PC-3 (cell line): ENCODE measurements around the gene KIF17. TPM values are rescaled to one million over a fixed set of nuclear protein-coding genes. Genes with fewer than 3 reads are reported as not detected.

Source experiments
- ATAC-seq: fragments of 200-7000 bp; cut with Tn5 transposase; 2 replicates; pipeline ENCODE4 v1.9.1; 2020; ENCODE audit warnings: mild to moderate bottlenecking, moderate library complexity
- BruUV-seq: library from RNA; stranded (reverse); fragments of 400-500 nt; replicated peaks from 2 replicates; lab custom pipeline; 2021; lab: Mats Ljungman, UMichigan
- CTCF ChIA-PET: fragments of 300-600 bp; sonication (Branson Sonifier 250); formaldehyde crosslinking; loops from one replicate; lab custom pipeline; 2022; ENCODE audit warnings: antibody characterized with exemption; lab: Charles Lee
- POLR2A ChIA-PET: fragments of 300-600 bp; sonication (Branson Sonifier 250); formaldehyde crosslinking; loops from one replicate; lab custom pipeline; 2022; ENCODE audit warnings: antibody characterized with exemption; ENCODE audit not compliant: unreplicated experiment; lab: Charles Lee
- DNase-seq: peaks from one replicate; pipeline ENCODE4 v3.0.0-alpha.2; 2015
- H2AFZ ChIP-seq: fragments of 300-600 bp; sonication (generic); 2 replicates; pipeline ENCODE4 v1.6.0; 2016; ENCODE audit warnings: antibody characterized with exemption, low read length
- H3F3A ChIP-seq: fragments of 300-600 bp; sonication (generic); one replicate; pipeline ENCODE4 v1.6.0; 2017; ENCODE audit warnings: antibody characterized with exemption, low read length, control low read depth, mild to moderate bottlenecking; ENCODE audit not compliant: unreplicated experiment
- H3K27ac ChIP-seq: fragments of 300-600 bp; sonication (generic); 2 replicates; pipeline ENCODE4 v1.5.1; 2016; ENCODE audit warnings: mild to moderate bottlenecking, low read length
- H3K27me3 ChIP-seq: fragments of 300-600 bp; sonication (generic); 2 replicates; pipeline ENCODE4 v1.6.1; 2016; ENCODE audit warnings: low read length, mixed read lengths
- H3K36me3 ChIP-seq: fragments of 300-600 bp; sonication (generic); 2 replicates; pipeline ENCODE4 v1.6.1; 2016; ENCODE audit warnings: low read depth, mixed run types, low read length, mixed read lengths
- H3K4me1 ChIP-seq: fragments of 300-600 bp; sonication (generic); 2 replicates; pipeline ENCODE4 v1.5.1; 2016; ENCODE audit warnings: low read length; ENCODE audit not compliant: insufficient read depth
- H3K4me2 ChIP-seq: fragments of 300-600 bp; sonication (generic); 2 replicates; pipeline ENCODE4 v1.6.0; 2016; ENCODE audit warnings: low read length
- H3K4me3 ChIP-seq: fragments of 300-600 bp; sonication (generic); 2 replicates; pipeline ENCODE4 v1.5.1; 2016; ENCODE audit warnings: mild to moderate bottlenecking, low read length, mixed read lengths
- H3K79me2 ChIP-seq: fragments of 300-600 bp; sonication (generic); 2 replicates; pipeline ENCODE4 v1.6.1; 2017; ENCODE audit warnings: low read length, mixed read lengths
- H3K9ac ChIP-seq: fragments of 300-600 bp; sonication (generic); 2 replicates; pipeline ENCODE4 v1.6.0; 2016; ENCODE audit warnings: mild to moderate bottlenecking, low read length
- H3K9me2 ChIP-seq: fragments of 300-600 bp; sonication (generic); replicated peaks from 2 replicates; pipeline ENCODE4 v1.6.1; 2016; ENCODE audit warnings: mixed run types, low read length, mixed read lengths
- H3K9me3 ChIP-seq: fragments of 300-600 bp; sonication (generic); 2 replicates; pipeline ENCODE4 v1.6.1; 2016; ENCODE audit warnings: low read length, mixed read lengths
- H4K20me1 ChIP-seq: fragments of 300-600 bp; sonication (generic); 2 replicates; pipeline ENCODE4 v1.6.1; 2016; ENCODE audit warnings: low read length, mixed read lengths
- CTCF ChIP-seq: fragments of 300-600 bp; sonication (generic); conservative IDR thresholded peaks from 2 replicates; pipeline ENCODE4 v1.5.1; 2017; ENCODE audit warnings: antibody characterized with exemption, low read depth, mild to moderate bottlenecking, low read length
- EZH2 ChIP-seq: fragments of 300-600 bp; sonication (generic); IDR thresholded peaks from one replicate; pipeline ENCODE4 v1.6.1; 2017; ENCODE audit warnings: antibody characterized with exemption, mild to moderate bottlenecking, low read length; ENCODE audit not compliant: unreplicated experiment
- EZH2phosphoT487 ChIP-seq: fragments of 300-600 bp; sonication (generic); IDR thresholded peaks from 2 replicates; pipeline ENCODE4 v1.6.1; 2018; ENCODE audit warnings: mild to moderate bottlenecking, antibody characterized with exemption, low read length, borderline replicate concordance
- intact Hi-C: fragments of 100-400 bp; cut with micrococcal nuclease; formaldehyde crosslinking; loops from 2 replicates; pipeline ENCODE4 v1.9.0; 2023
- total RNA-seq: library from RNA; depleted of rRNA; stranded (reverse); fragments of >200 nt; gene quantifications from 2 replicates; pipeline ENCODE4 v1.2.3, GENCODE V29; 2014

KIF17 gene
- total RNA-seq, 1 experiment from 2014 or later = 0.33 TPM

- ATAC-seq = no peak
- Histone ChIP-seq H3K9me3 (no peaks in the 10 kb centered on the region), H3K27ac (no peak overlapping the region), H3K79me2 (no peaks in the 10 kb centered on the region), H3K4me2 (peak overlapping the region; percentile 99), H2AFZ (no peak overlapping the region), H3K36me3 (no peaks in the 10 kb centered on the region), H3K4me1 (peaks cover 22% of the 10 kb centered on the region), H3K27me3 (no peaks in the 10 kb centered on the region), H3K9ac (peak overlapping the region; percentile 93), H3K9me2 (no peaks in the 10 kb centered on the region), H3F3A (peaks cover 4% of the 10 kb centered on the region), H3K4me3 (peak overlapping the region; percentile 74), H4K20me1 (no peaks in the 10 kb centered on the region)
- ChIA-PET CTCF (interaction anchor here (1.0 kb wide), 1 partner anchor 35 kb away, joined by 4 read pairs; no protein-coding TSS in a partner anchor), POLR2A (interaction anchor here (0.7 kb wide), 1 partner anchor 56 kb away, joined by 3 read pairs; the partner anchor contains the start of gene HP1BP3)
- DNase-seq = no peak
- intact Hi-C loops = no loop called here
- no peak for TF ChIP-seq EZH2
- TF ChIP-seq CTCF = no peak
- TF ChIP-seq EZH2phosphoT487 = no peak
- BruUV-seq = no TSS peak
Observed at GRCh38 chr1:20731057-20731991, 13.5 kb upstream of the KIF17 start.

- Histone ChIP-seq H2AFZ (no peak overlapping the region), H3K4me2 (no peak overlapping the region), H3K9ac (no peak overlapping the region), H3K36me3 (no peaks in the 10 kb centered on the region), H3K79me2 (no peaks in the 10 kb centered on the region), H3K9me2 (no peaks in the 10 kb centered on the region), H4K20me1 (no peaks in the 10 kb centered on the region), H3K4me1 (peaks cover 22% of the 10 kb centered on the region), H3K4me3 (no peak overlapping the region), H3K27me3 (no peaks in the 10 kb centered on the region), H3K9me3 (no peaks in the 10 kb centered on the region), H3F3A (peaks cover 4% of the 10 kb centered on the region), H3K27ac (no peak overlapping the region)
- ChIA-PET CTCF (no interaction called here), POLR2A (no interaction called here)
- intact Hi-C loops = no loop called here
- ATAC-seq (no peak), DNase-seq (no peak)
- TF ChIP-seq EZH2phosphoT487 (no peak), CTCF (no peak), EZH2 (no peak)
- BruUV-seq = no TSS peak
Observed at GRCh38 chr1:20730690-20731056, 12.9 kb upstream of the KIF17 start.
